Esophagus (tissue), 2 donors: ENCODE results near the gene PCNT. TPM values are rescaled to one million over a fixed set of nuclear protein-coding genes. Genes with fewer than 3 reads are reported as not detected.
"Not testable (repeated sequence)": the region's sequence is repeated elsewhere in the genome, so short reads cannot be mapped to it uniquely, and the experiment has no call there.

ENCODE experiments used
- H3K27ac ChIP-seq, 2 donors: one replicate each; pipeline ENCODE4 v1.5.1; 2013; ENCODE audit warnings: low read depth in 2 of 2, mild to moderate bottlenecking in 2 of 2, inconsistent platforms in 1 of 2, low read length in 1 of 2, moderate library complexity in 1 of 2
- H3K27me3 ChIP-seq, 2 donors: one replicate each; pipeline ENCODE4 v1.6.1; 2013; ENCODE audit warnings: low read length in 2 of 2, control low read depth in 1 of 2, mild to moderate bottlenecking in 1 of 2; ENCODE audit not compliant: insufficient read depth in 2 of 2, control insufficient read depth in 1 of 2
- H3K36me3 ChIP-seq, 2 donors: one replicate each; pipeline ENCODE4 v1.6.1; 2013; ENCODE audit warnings: low read length in 1 of 2; ENCODE audit not compliant: control insufficient read depth in 2 of 2, insufficient read depth in 2 of 2
- H3K4me1 ChIP-seq, 2 donors: one replicate each; pipeline ENCODE4 v1.6.1; 2013; ENCODE audit warnings: low read length in 1 of 2; ENCODE audit not compliant: control insufficient read depth in 2 of 2, insufficient read depth in 2 of 2
- H3K4me3 ChIP-seq, 2 donors: one replicate each; pipeline ENCODE4 v1.5.1; 2013; ENCODE audit warnings: low read length in 2 of 2, mild to moderate bottlenecking in 2 of 2, low read depth in 1 of 2, moderate library complexity in 1 of 2
- H3K9me3 ChIP-seq, 2 donors: one replicate each; pipeline ENCODE4 v1.6.1; 2013; ENCODE audit warnings: mild to moderate bottlenecking in 2 of 2, low read depth in 1 of 2, low read length in 1 of 2, moderate library complexity in 1 of 2; ENCODE audit not compliant: control insufficient read depth in 2 of 2, insufficient read depth in 1 of 2
- WGBS, 2 donors: extraction: QIAGEN DNeasy Blood & Tissue Kit; methylation state at CpG; one replicate each; pipeline ENCODE4 v1.1.7; 2013; 5-methylcytosine and 5-hydroxymethylcytosine counted together
- polyA plus RNA-seq, 2 donors: library from polyadenylated mRNA; stranded (reverse); fragments of 200-250 nt; gene quantifications; one replicate each; pipeline ENCODE4 v1.2.3, GENCODE V29; 2013
- donor health status: healthy with polysubstance abuse.
- donor health status: Bipolar disorder and iron deficiency.

The PCNT gene
- polyA plus RNA-seq, 2 donors, result 14.1 to 14.9 TPM

- 87 to 88% methylated on average over 22 of the region's 22 CpGs for WGBS, 2 donors
- peaks cover 17 to 59% of the 10 kb centered on the region in 2 donors for H3K36me3 ChIP-seq
- no peak overlapping the region for H3K4me3 ChIP-seq
- no peaks in the 10 kb centered on the region for H3K9me3 ChIP-seq
- no peaks in the 10 kb centered on the region for H3K27me3 ChIP-seq
- no peak overlapping the region for H3K27ac ChIP-seq
- H3K4me1 ChIP-seq, result no peaks in the 10 kb centered on the region
These were observed 108.0 kb downstream of the PCNT start for GRCh38 chr21:46431884-46432488.

DNA sequence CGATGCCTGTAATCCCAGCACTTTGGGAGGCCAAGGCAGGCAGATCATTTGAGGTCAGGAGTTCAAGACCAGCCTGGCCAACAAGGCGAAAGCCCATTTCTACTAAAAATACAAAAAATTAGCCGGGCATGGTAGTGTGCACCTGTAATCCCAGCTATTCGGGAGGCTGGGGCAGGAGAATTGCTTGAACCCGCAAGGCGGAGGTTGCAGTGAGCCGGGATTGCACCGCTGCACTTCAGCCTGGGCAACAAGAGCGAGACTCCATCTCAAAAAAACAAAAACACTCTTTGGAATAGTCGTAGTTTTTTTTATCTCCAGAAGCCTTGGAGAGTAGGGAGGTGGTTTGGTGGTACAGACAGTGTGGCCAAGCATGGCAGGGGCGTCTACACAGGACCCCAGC, 109.2 kb downstream of the PCNT start:
- 91 to 92% methylated on average over 11 of the region's 11 CpGs for WGBS, 2 donors
- not testable (repeated sequence) for H3K27ac ChIP-seq, H3K9me3 ChIP-seq, H3K4me3 ChIP-seq, H3K4me1 ChIP-seq, H3K27me3 ChIP-seq
- peaks cover 17 to 57% of the 10 kb centered on the region in 2 donors for H3K36me3 ChIP-seq

GRCh38 chr21:46434322-46434958, 110.5 kb downstream of the PCNT start:
- H3K9me3 ChIP-seq, result no peaks in the 10 kb centered on the region
- no peak overlapping the region for H3K4me3 ChIP-seq
- 95 to 96% methylated on average over 23 of the region's 23 CpGs for WGBS, 2 donors
- H3K36me3 ChIP-seq, result peaks cover 20 to 56% of the 10 kb centered on the region in 2 donors
- H3K27me3 ChIP-seq, result no peaks in the 10 kb centered on the region
- H3K4me1 ChIP-seq, result no peaks in the 10 kb centered on the region
- no peak overlapping the region for H3K27ac ChIP-seq

- WGBS, 2 donors, result 96 to 97% methylated on average over 28 to 29 of the region's 29 CpGs
- Histone ChIP-seq H3K9me3 (no peaks in the 10 kb centered on the region), H3K4me3 (no peak overlapping the region), H3K36me3 (peaks cover 20 to 54% of the 10 kb centered on the region in 2 donors), H3K27ac (no peak overlapping the region), H3K27me3 (no peaks in the 10 kb centered on the region), H3K4me1 (no peaks in the 10 kb centered on the region)
These were observed 111.9 kb downstream of the PCNT start for GRCh38 chr21:46435786-46436227.

DNA sequence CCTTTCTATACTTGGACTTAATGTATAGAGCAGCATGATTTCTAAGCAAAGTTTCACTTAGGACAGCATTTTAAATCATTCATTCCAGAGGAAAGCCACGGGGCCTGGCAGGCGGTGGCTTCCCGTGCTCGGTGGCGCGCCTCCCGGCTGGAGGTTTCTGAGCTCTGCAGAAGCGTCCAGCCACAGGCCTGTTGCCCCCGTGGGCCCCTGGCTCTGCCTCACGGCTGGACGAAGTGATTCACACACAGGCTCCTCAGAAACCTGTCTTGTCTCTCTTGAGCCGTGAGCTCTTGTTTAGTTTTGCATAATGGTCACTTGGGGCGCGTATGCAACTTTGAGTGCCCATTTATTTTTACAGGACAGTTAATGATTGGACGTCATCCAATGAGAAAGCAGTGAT, 112.7 kb downstream of the PCNT start:
- Histone ChIP-seq H3K4me3 (no peak overlapping the region), H3K27ac (no peak overlapping the region), H3K9me3 (no peaks in the 10 kb centered on the region), H3K27me3 (no peaks in the 10 kb centered on the region), H3K36me3 (peaks cover 17 to 55% of the 10 kb centered on the region in 2 donors), H3K4me1 (no peaks in the 10 kb centered on the region)
- 91 to 92% methylated on average over 15 of the region's 15 CpGs for WGBS, 2 donors

DNA sequence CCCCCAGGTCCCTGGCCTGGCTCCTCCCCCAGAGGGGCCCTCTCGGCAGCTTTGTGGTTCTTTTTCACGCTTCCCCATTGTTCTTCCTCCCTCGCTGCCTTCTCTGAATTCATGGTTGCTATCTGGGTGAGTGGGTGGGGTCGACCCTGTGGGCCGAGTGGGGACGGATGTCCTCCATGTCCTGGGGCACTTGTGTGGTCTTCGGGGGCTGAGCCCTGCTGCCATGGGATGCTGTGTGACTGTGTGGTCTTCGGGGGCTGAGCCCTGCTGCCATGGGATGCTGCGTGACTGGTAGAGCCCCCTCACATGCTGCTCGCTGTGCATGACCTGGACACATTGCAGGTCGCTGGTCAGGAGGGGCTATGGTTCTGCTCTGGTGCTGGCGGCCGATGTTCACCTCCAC, 113.1 kb downstream of the PCNT start:
- Histone ChIP-seq H3K4me1 (no peaks in the 10 kb centered on the region), H3K4me3 (no peak overlapping the region), H3K27ac (no peak overlapping the region), H3K27me3 (no peaks in the 10 kb centered on the region), H3K36me3 (peaks cover 13 to 56% of the 10 kb centered on the region in 2 donors), H3K9me3 (no peaks in the 10 kb centered on the region)
- 85% methylated on average over 13 of the region's 13 CpGs for WGBS, 2 donors

- H3K36me3 ChIP-seq, result peaks cover 10 to 60% of the 10 kb centered on the region in 2 donors
- WGBS, 2 donors, result 87% methylated on average over 13 of the region's 13 CpGs
- H3K27ac ChIP-seq, result no peak overlapping the region
- no peaks in the 10 kb centered on the region for H3K27me3 ChIP-seq
- H3K4me1 ChIP-seq, result no peaks in the 10 kb centered on the region
- no peak overlapping the region for H3K4me3 ChIP-seq
- no peaks in the 10 kb centered on the region for H3K9me3 ChIP-seq
These were observed 113.6 kb downstream of the PCNT start for GRCh38 chr21:46437511-46437910.

DNA sequence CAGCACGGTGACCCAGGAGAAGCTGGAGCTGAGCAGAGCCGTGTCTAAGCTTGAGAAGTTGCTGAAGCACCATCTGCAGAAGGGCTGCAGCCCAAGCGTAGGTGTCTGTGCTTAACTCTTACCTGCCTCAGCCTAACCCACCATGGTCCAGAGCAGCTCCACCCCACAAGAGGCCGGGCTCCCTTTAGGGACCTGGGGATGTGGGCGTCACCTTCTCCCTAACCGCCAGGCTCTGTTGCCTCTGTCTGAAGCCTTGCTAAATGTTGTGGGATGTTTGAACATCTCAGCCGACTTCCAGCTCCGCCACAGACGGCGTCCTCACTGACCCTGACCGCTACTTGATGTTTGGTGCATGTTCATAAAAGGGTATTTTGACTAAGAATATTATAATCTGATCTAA, 114.3 kb downstream of the PCNT start:
- Histone ChIP-seq H3K36me3 (peaks cover 10 to 67% of the 10 kb centered on the region in 2 donors), H3K9me3 (no peaks in the 10 kb centered on the region), H3K27me3 (no peaks in the 10 kb centered on the region), H3K4me1 (no peaks in the 10 kb centered on the region), H3K4me3 (no peak overlapping the region), H3K27ac (no peak overlapping the region)
- 96% methylated on average over 11 of the region's 11 CpGs for WGBS, 2 donors

- peaks cover 12 to 60% of the 10 kb centered on the region in 2 donors for H3K36me3 ChIP-seq
- H3K4me1 ChIP-seq, result no peaks in the 10 kb centered on the region
- H3K4me3 ChIP-seq, result no peak overlapping the region
- H3K9me3 ChIP-seq, result no peaks in the 10 kb centered on the region
- no peaks in the 10 kb centered on the region for H3K27me3 ChIP-seq
- no peak overlapping the region for H3K27ac ChIP-seq
- WGBS, 2 donors, result 92 to 93% methylated on average over 18 of the region's 18 CpGs
These were observed 116.0 kb downstream of the PCNT start for GRCh38 chr21:46439906-46440305.

- no peaks in the 10 kb centered on the region for H3K27me3 ChIP-seq
- no peaks in the 10 kb centered on the region for H3K4me1 ChIP-seq
- H3K36me3 ChIP-seq, result peaks cover 12 to 55% of the 10 kb centered on the region in 2 donors
- no peak overlapping the region for H3K4me3 ChIP-seq
- H3K27ac ChIP-seq, result no peak overlapping the region
- no peaks in the 10 kb centered on the region for H3K9me3 ChIP-seq
- 96% methylated on average over 14 of the region's 14 CpGs for WGBS, 2 donors
These were observed 117.4 kb downstream of the PCNT start for GRCh38 chr21:46441331-46441730.
